GM19397 (cell line): ENCODE measurements around the gene FTCDNL1.
A peak's percentile ranks its signal among the peaks of the same experiment; 100 is the strongest.

Experiments used
- ATAC-seq: cut with Tn5 transposase; IDR thresholded peaks from one replicate; pipeline ENCODE4 v1.9.1; 2021; ENCODE audit warnings: mild to moderate bottlenecking, moderate library complexity; ENCODE audit not compliant: unreplicated experiment

Gene FTCDNL1

GRCh38 chr2:199743415-199744120 is 107.4 kb downstream of the FTCDNL1 start:
- ATAC-seq: no peak

- ATAC-seq: no peak
These were observed 108.1 kb downstream of the FTCDNL1 start for GRCh38 chr2:199742884-199743283.

- ATAC-seq: no peak
These were observed 110.9 kb downstream of the FTCDNL1 start for GRCh38 chr2:199740111-199740428.

GRCh38 chr2:199739413-199740110 is 111.4 kb downstream of the FTCDNL1 start:
- ATAC-seq: peak; percentile 57

GRCh38 chr2:199738727-199739412 is 112.1 kb downstream of the FTCDNL1 start:
- no peak for ATAC-seq

GRCh38 chr2:199734651-199735050 is 116.3 kb downstream of the FTCDNL1 start:
- no peak for ATAC-seq

GRCh38 chr2:199734011-199734410 is 117.0 kb downstream of the FTCDNL1 start:
- no peak for ATAC-seq

- no peak for ATAC-seq
These were observed 123.2 kb downstream of the FTCDNL1 start for GRCh38 chr2:199727801-199728200.

GRCh38 chr2:199727306-199727705 is 123.7 kb downstream of the FTCDNL1 start:
- ATAC-seq: no peak

- no peak for ATAC-seq
These were observed 132.9 kb downstream of the FTCDNL1 start for GRCh38 chr2:199718074-199718473.

- ATAC-seq: no peak
These were observed 133.4 kb downstream of the FTCDNL1 start for GRCh38 chr2:199717587-199717907.

- ATAC-seq: no peak
These were observed 134.0 kb downstream of the FTCDNL1 start for GRCh38 chr2:199716807-199717586.

- no peak for ATAC-seq
These were observed 137.2 kb downstream of the FTCDNL1 start for GRCh38 chr2:199713746-199714145.

GRCh38 chr2:199710551-199710950 is 140.4 kb downstream of the FTCDNL1 start:
- ATAC-seq: no peak
